GM20431 (cell line): Measurements from ENCODE around the gene BAMBI.

Source experiments
- in situ Hi-C: fragments of 300-500 bp; cut with MseI, MboI; formaldehyde crosslinking; loops from one replicate; pipeline ENCODE4 v1.15.0; 2020; ENCODE audit warnings: low sequenced_read_pairs; ENCODE audit not compliant: unreplicated experiment

Gene BAMBI

DNA sequence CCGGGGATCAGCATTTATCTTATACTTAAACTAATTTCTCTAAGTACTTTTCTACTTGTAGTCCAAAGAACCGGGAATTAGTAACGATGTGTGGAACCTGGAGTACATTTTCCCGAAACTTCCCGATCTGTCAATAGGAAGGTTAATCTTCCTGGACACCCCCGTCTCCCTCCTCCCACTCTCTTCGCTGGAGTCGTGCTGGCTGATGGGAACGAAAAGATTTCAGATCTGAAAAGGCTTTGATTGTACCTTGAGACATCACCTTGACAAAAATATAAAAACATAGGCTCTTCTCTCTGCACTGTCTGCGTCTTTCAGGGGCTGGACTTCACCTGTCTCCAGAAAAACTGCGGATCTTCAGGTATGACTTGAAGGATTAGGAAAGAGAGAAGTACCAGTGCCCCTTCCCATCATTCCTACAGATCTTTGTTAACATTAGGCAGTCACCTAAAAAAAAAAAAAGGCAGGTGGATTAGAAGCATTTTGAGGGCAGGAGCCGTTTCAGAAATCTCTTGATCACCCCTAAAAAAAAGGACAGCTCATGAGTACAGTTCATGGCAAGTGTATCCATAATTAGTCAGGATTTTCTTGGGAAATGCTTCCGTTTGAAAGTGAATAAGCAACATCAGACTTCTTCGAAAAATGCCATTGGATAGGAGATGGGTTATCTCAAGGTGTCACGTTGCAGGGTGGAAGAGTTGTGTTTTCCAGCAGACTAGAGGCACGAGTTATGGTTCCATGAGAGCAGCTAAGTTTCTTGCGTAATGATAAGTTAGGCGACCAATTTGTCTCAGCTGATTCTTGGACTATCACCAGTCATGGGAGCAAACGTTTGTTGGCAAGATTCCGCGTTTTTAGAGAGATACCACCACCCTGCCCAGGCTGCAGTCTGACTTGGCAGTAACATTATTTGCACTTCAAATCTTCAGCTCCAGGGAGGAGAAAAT is 7.8 kb upstream of the BAMBI start:
- in situ Hi-C loops = loop anchor here (10.0 to 25.0 kb wide), 3 partner anchors 325 to 643 kb away; no protein-coding TSS in a partner anchor

DNA sequence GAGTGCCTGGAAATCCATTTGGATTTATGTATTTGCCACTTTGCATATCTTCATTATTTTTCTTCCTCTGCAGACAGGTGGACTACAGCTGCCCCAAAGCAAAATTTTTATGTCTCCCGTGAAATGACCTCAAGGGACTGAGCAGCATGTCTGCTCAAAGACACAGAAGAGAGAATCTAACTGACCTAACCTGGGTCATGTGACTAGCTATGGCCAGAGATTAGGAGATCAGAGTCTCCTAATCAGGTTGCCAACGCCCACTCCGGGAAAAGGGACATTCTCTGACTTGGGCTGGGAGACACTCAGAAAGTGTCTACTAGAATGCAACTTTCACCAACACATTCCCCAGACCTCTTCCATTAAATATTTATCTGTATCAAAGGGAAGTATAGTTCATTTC is 2.5 kb upstream of the BAMBI start:
- in situ Hi-C loops = loop anchor here (10.0 to 25.0 kb wide), 2 partner anchors 320 to 638 kb away; no protein-coding TSS in a partner anchor

DNA sequence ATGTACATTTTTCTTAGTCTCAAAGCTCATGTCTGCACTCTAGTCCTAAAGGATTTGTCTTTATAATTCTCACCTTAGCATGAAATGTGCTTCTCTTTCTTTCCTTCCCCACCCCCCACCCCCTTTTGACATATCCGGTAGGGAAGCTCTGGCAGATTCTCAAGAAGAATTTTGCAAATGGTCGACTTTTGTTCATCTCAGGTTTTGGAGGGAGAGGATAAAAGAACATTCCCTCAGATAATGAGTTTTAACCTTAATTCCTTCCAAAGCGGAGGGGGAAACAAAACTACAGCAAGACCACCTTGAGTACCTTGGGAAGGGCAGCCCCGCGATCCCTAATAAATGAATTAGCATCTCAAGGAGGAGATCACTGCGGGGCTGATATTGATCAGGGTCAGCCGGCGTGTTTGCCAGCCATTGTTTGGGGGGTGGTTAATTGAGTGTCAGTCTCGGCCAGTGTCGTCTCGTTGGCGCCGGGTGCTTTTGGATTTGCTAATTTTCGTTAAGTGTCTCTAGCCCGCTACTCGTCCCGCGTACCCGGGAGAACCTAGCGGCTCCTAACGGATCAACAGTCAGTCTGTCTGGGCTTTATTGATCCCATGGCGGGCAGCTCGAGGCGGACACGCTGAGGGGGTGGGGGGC is 874 bp upstream of the BAMBI start:
- in situ Hi-C loops = loop anchor here (10.0 kb wide), 1 partner anchor 318 kb away; no protein-coding TSS in a partner anchor

DNA sequence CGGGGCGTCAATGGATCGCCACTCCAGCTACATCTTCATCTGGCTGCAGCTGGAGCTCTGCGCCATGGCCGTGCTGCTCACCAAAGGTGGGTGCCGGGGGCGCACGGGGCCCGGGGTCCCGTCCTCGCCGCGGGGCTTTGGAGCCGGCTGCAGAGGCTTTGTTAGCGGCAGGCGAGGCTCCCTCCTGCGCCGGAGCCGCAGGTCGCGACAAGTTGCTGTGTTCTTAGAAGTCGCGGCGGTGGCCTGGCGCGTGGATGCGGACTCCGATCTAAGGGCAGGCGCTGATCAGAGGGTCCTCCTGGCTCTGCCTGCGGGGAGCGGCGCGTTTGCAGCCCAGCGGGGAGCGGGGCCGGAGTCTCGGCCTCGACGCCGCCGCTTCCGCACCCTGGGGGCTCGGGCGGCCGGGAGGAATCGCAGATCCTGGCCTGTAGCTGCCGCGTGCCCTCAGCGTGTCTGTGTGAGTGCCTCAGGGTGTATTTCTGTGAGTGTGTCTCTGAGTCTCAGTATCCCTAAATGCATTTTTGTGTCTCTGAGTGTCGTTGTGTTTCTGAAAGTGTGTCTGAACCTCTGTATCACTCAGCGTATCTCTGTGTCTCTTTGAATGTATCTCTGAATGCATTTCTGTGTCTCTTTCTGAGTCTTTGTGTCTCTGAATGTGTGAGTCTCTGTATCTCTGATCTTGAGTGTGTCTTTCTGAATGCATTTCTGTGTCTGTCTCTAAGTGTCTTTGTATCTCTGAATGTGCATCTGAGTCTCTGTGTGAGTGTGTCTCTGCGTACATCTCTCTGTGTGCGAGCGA is 766 bp downstream of the BAMBI start:
- in situ Hi-C loops = loop anchor here (10.0 kb wide), 1 partner anchor 317 kb away; no protein-coding TSS in a partner anchor

DNA sequence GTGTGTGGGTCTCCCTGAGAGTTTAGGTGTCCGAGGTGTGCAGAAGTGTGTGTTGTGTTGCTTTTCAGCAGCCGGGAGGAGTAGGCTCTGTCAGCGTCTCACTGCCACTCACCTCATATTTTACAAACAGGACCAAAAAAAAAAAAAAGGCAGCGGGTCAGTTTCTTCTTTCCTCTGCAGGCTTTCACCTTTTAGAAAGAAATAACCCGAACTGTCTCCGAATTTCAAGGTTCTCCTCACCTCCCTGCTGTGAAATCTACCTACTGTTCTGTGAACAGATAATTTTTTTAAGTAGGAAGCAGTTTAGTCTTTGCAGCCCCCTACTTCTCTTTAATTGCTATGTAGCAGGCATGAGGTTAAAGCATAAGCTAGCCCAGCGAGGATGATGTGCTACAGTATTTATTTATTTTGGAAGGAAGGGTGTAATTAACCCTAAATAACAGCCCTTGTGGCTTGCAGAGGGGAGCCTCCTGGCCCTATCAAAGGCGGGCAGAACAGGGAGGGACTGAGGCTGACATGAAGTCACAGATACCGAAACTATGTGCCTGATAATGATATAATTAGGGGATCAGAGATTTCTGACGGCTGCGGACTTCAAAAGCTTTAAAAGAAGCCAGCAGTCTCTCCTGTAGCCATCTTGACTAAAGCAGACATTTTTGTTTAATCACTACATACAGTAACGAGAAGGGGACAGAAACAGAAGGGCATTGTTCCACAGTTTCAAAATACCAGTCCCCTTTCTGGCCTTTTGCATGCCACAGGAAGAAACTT is 1.6 kb downstream of the BAMBI start:
- in situ Hi-C loops = loop anchor here (10.0 kb wide), 1 partner anchor 316 kb away; no protein-coding TSS in a partner anchor

DNA sequence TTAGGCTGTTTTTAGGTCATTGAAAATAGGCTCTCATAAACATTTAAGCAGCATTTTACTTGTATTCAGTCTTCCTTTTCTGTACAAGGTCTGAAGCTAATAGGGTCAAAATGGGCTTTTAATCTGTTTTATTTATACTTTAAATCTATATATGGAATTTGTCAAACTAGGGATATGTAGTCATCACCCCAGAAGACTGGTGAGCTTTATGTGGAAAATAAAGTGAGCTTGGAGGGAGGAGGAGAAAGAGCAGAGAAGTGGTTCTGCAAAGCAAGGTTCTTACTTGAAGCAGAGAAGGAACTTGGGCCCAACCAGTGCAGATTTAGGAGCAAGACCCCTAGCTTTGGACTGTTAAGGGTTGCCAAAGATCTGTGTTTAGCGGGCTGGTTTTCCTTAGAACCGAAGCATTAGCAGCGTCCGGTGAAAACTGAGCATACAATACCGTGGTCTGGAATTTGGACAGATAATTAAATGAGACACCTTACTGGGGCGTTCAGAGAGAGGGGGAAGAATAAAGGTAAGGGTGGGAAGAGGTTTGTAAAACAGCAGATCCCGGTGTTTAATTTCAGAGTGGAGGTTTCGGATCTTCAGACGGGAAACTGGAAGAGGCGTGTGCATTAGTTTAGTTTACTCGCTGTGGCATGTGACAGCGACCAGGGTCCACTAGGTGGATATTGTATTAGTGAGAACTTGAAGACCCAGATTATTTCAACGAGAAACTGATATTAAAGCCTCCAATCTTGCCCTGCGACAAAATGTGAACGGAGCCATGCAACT is 2.4 kb downstream of the BAMBI start:
- in situ Hi-C loops = loop anchor here (10.0 kb wide), 1 partner anchor 315 kb away; no protein-coding TSS in a partner anchor

DNA sequence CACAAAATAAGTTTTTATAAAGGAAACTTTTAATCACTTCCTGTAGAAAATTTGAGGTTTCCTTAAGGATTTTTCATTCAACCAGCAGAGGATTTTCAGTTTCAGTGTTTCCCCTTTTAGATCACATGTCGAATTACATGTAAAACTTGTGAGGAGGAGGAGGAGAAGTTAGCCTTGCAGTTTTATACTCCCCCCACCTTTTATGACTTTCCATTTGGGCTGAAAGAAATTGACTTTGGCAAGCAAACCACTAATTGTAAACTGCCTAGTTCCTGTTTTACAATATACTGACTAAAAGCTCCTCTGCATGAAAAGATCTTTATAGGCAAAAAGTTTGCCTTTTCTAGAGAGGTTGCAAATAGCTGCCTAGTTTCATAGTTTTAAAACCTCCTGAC is 3.0 kb downstream of the BAMBI start:
- in situ Hi-C loops = no loop called here

DNA sequence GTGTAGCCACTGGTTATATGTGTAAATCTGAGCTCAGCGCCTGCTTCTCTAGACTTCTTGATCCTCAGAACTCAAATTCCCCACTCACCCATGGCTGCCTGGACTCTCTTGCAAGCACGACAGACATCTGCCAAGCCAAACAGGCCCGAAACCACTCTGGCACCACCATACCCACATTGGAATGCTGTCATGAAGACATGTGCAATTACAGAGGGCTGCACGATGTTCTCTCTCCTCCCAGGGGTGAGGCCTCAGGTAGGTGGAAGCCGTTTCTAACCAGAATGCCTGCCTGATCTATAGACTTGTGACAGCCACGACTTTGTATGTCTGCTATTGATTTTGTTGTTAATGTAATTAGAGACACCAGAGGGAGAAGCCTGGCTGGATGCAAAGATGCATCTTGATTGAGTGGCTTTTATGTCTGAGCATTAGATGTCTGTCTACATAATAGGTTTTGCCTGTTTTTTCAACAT is 4.0 kb downstream of the BAMBI start:
- in situ Hi-C loops = no loop called here

DNA sequence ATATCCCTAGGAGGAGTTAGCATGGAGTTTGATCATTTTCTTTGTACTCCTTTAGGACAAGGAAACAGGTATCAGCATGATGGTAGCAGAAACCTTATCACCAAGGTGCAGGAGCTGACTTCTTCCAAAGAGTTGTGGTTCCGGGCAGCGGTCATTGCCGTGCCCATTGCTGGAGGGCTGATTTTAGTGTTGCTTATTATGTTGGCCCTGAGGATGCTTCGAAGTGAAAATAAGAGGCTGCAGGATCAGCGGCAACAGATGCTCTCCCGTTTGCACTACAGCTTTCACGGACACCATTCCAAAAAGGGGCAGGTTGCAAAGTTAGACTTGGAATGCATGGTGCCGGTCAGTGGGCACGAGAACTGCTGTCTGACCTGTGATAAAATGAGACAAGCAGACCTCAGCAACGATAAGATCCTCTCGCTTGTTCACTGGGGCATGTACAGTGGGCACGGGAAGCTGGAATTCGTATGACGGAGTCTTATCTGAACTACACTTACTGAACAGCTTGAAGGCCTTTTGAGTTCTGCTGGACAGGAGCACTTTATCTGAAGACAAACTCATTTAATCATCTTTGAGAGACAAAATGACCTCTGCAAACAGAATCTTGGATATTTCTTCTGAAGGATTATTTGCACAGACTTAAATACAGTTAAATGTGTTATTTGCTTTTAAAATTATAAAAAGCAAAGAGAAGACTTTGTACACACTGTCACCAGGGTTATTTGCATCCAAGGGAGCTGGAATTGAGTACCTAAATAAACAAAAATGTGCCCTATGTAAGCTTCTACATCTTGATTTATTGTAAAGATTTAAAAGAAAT is 4.8 kb downstream of the BAMBI start:
- in situ Hi-C loops = no loop called here

DNA sequence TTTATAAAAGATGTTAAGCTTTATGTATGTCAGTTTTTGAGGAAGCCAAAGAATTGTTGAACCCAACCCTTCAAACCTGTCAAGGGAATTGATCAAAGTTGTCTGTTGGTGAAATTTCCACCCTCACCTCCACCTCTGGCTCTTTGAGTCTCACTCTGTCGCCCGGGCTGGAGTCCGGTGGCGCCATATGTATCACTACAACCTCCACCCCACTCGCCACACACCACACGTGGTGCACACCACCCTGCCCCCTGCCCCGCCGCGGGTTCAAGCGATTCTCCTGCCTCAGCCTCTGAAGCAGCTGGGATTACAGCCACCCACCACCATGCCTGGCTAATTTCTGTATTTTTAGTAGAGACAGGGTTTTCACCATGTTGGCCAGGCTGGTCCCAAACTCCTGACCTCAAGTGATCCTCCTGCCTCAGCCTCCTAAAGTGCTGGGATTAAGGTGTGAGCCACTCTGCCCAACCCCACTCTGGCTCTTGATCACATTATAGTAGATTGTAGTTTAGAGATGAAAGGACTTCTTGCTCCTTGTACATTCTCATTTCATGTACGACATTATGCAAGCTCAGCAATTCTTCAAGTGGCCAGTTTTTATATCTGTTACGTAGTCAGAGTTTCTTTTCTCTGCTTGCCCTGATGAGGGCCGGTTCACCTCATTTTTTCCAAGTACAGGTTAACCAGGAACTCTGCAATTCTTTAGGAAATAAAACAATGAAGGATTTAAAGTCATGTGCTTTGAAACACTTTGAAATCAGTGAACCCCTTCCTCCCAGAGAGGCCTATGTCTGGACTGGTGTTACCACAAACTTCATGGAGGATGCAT is 7.0 kb downstream of the BAMBI start:
- in situ Hi-C loops = no loop called here

DNA sequence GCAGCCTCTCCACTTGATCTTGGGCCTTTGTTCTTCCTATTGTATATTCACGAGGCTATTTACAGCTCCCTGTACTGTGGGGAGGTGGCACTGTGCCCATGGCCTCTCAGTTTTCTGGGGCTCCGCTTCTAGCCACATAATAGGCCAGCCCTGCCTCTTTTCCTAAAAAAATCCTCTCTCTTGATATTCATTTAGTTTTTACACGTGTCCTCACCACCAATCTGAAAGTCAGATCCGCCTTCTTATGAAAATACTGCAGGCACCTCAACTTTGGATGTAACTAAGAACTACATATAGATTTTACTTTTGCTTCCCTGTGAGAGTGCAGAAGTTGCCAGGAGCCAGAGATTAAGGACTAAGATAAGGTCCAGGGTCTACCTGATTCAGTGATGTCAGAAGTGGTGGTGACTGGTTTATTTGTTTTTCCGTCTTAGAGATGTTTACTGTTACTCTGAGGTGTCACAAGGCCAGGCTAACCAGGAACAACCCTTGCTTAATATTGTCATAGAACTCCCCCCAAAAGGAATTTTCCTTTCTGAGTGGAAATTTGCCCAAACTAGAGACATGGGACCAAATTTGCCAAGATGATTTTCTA is 7.8 kb downstream of the BAMBI start:
- in situ Hi-C loops = no loop called here

DNA sequence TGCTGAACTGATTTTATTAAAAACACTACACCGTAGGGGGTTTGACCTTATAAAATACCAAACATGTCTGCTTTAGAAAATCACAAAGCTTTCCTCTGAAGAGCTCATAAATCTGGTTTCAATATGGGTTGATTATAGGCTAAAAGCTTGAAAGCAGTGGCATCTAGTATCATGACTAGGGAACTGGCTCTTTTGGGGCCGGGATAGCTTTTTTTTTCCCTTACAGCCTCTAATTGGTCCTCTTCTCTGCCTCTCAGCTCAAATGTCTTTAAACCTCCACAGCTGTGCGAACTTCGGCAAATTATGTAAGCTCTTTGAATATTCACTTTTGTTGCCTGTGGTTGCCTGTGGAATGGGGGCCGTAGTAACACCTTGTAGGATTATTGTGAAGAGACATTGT is 8.4 kb downstream of the BAMBI start:
- in situ Hi-C loops = no loop called here

DNA sequence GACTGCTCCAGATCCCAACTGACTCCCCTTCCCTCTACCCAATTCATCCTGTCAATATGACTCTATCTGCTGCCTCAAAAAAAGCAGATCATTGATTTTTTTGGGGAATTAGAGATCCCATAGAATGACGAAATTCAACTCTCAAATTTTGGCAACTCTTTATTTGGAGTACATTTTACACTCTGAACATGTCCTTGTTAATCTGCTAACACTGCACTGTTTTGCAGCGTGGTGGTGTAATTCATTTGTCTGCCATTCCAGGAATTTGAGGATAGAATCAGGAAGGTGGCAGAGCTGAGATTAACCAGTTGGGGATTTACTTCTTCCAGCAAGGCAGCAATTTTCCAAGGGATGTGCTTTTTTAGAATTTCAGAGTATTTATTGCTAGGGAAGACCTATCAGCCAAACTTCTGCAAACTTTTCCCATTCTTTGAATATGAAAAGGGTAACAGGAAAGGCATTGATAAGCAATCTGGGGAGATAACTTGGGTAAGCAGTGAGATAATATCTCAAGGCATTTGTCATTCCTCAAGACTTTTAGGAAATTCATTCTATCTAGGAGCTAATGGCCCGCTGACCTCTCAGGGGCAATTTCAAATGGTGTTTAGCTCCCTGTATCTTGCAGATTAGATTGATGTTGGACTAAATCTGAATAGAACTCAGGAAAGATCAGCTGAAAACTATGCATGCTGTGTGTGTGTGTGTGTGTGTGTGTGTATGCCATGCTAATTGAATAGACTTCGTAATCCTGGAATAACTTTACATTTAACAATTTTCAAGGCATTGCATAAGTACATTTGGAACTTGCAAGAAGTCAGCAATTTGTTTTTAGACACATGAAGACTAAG is 9.7 kb downstream of the BAMBI start:
- in situ Hi-C loops = no loop called here

DNA sequence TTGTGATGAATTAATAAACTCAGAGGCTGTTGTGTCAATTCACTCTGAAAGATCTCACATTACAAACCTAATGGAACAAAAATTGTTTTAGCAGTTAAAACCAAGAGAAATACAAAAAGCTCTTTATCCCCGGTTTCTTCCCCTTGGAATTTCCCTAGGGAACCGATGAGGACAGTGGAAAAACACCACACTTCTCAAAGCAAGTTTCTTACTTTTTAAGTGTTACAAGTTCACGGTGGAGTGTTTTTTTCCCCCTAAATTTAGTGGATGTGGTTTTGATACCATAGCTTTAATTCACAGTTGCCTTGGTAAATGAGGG is 10.3 kb downstream of the BAMBI start:
- in situ Hi-C loops = no loop called here

DNA sequence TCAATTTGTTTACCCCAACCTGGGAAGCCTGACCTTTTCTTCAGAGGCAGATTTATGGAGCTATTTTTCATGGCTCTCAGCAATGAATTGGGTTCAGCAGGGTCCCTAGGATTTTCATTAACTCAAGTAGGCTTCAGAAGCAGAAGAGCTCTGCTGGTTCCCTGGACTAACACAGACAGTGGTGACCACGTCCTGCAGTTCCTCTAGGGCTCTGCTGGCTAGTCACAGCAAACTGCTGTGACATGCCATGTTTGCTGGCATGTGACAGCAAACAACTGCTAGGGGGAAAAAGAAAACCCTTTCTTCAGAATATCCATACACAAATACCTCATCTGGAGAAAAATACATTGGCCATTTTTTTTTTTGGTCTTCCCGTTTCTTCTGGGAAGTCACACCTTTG is 13.2 kb downstream of the BAMBI start:
- in situ Hi-C loops = no loop called here

DNA sequence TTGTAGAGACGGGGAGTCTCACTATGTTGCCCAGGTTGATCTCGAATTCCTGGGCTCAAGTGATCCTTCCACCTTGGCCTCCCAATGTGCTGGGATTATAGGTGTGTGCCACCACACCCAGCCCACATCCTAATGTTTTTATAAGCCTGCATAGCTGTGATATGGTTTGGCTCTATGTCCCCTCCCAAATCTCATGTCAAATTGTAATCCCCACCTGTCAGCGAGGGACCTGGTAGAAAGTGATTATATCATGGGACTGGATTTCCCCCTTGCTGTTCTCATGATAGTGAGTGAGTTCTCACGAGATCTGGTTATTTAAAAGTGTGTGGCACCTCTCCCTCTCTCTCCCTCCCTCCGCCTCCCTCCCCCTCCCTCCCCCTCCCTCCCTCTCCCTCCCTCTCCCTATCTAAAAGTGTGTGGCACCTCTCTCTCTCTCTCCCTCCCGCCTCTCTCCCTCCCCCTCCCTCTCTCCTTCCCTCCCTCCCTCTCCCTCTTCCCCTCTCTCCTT is 13.9 kb downstream of the BAMBI start:
- in situ Hi-C loops = no loop called here
